Endothelial cell (in vitro differentiated cells): ENCODE data around the gene MT3. TPM values are rescaled to one million over a fixed set of nuclear protein-coding genes. Genes with fewer than 3 reads are reported as not detected.
"Not testable (repeated sequence)": the region's sequence is repeated elsewhere in the genome, so short reads cannot be mapped to it uniquely, and the experiment has no call there.

Source experiments
- DNase-seq: peaks from one replicate; pipeline ENCODE4 v3.0.0; 2021; ENCODE audit warnings: low spot score
- H3K27ac Mint-ChIP-seq: one replicate; pipeline ENCODE4 v1.8.0; 2021; ENCODE audit warnings: mixed read lengths, inconsistent platforms; ENCODE audit not compliant: unreplicated experiment
- H3K27me3 Mint-ChIP-seq: one replicate; pipeline ENCODE4 v1.8.0; 2021; ENCODE audit warnings: mild to moderate bottlenecking, moderate library complexity, mixed read lengths, inconsistent platforms; ENCODE audit not compliant: unreplicated experiment
- H3K36me3 Mint-ChIP-seq: one replicate; pipeline ENCODE4 v1.8.0; 2021; ENCODE audit warnings: mild to moderate bottlenecking, low read depth, mixed read lengths, inconsistent platforms; ENCODE audit not compliant: unreplicated experiment
- H3K4me1 Mint-ChIP-seq: one replicate; pipeline ENCODE4 v1.8.0; 2021; ENCODE audit warnings: mild to moderate bottlenecking, mixed read lengths, inconsistent platforms; ENCODE audit not compliant: unreplicated experiment
- H3K4me3 Mint-ChIP-seq: one replicate; pipeline ENCODE4 v1.8.0; 2021; ENCODE audit warnings: mild to moderate bottlenecking, mixed read lengths, inconsistent platforms; ENCODE audit not compliant: unreplicated experiment
- H3K9me3 Mint-ChIP-seq: one replicate; pipeline ENCODE4 v1.8.0; 2021; ENCODE audit warnings: mixed read lengths, inconsistent platforms; ENCODE audit not compliant: unreplicated experiment
- total RNA-seq: library from RNA; stranded (reverse); fragmentation: NEBNext Ultra II Directional; extraction: Animal tissue kit (Norgen Biotek cat#: 25700); gene quantifications from one replicate; pipeline ENCODE4 v1.2.1, GENCODE V29; 2021; ENCODE audit not compliant: unreplicated experiment
- TF ChIP-seq, protein P1 (sequence below): fragments of 200-600 bp; sonication (generic); IDR thresholded peaks from one replicate; pipeline ENCODE4 v1.5.0; 2021; ENCODE audit warnings: antibody characterized with exemption; ENCODE audit not compliant: unreplicated experiment

Gene MT3
- total RNA-seq, 1 donor from 2014 or later = not detected

DNA sequence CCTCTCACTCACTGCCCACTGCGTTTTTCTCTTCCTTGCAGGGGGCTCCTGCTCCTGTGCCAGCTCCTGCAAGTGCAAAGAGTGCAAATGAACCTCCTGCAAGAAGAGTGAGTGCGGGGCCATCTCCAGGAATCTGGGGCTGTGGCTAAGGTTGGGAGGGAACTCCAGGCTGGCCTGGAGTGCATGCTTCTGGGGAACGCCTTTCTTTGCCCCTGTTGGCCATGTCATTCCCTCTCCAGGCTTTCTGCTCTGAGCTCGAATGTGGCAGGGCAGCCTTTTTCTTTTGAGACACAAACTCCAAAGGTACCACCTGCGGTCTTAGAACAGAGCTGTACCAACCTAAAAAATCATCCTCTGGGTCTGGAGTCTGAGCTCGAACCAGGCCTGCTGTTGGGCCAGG is 28.8 kb downstream of the MT3 start:
- H3K4me1 Mint-ChIP-seq = peaks cover 5% of the 10 kb centered on the region
- H3K27ac Mint-ChIP-seq = no peak overlapping the region
- H3K36me3 Mint-ChIP-seq = peaks cover 5% of the 10 kb centered on the region
- no peak for DNase-seq
- TF ChIP-seq, protein P1, sequence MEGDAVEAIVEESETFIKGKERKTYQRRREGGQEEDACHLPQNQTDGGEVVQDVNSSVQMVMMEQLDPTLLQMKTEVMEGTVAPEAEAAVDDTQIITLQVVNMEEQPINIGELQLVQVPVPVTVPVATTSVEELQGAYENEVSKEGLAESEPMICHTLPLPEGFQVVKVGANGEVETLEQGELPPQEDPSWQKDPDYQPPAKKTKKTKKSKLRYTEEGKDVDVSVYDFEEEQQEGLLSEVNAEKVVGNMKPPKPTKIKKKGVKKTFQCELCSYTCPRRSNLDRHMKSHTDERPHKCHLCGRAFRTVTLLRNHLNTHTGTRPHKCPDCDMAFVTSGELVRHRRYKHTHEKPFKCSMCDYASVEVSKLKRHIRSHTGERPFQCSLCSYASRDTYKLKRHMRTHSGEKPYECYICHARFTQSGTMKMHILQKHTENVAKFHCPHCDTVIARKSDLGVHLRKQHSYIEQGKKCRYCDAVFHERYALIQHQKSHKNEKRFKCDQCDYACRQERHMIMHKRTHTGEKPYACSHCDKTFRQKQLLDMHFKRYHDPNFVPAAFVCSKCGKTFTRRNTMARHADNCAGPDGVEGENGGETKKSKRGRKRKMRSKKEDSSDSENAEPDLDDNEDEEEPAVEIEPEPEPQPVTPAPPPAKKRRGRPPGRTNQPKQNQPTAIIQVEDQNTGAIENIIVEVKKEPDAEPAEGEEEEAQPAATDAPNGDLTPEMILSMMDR = no peak
- H3K27me3 Mint-ChIP-seq = peaks cover 21% of the 10 kb centered on the region
- no peaks in the 10 kb centered on the region for H3K9me3 Mint-ChIP-seq
- no peak overlapping the region for H3K4me3 Mint-ChIP-seq

DNA sequence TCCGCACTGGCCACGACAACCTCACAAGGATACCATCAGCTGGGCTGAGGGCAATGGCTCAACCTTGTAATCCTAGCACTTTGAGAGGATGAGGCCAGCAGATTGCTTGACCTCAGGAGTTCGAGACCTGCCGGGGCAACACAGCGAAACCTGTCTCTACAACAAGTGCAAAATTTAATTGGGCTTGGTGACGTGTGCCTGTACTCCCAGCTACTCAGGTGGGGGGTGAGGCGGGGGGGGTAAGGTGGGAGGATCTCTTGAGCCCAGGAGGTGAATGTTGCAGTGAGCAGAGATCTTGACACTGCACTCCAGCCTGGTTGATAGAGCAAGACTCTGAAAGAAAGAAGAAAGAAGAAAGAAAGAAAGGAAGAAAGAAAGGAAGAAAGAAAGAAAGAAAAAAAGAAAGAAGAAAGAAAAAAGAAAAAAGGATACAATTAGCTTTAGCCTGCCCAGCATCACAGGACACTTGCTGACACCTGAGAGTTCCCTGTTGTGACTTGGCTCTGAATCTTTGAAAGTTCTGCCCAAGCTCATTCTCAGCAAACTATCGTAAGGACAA is 31.1 kb downstream of the MT3 start:
- H3K27ac Mint-ChIP-seq = no peak overlapping the region
- peaks cover 25% of the 10 kb centered on the region for H3K27me3 Mint-ChIP-seq
- H3K9me3 Mint-ChIP-seq = no peaks in the 10 kb centered on the region
- TF ChIP-seq, protein P1 = no peak
- H3K4me1 Mint-ChIP-seq = peaks cover 10% of the 10 kb centered on the region
- DNase-seq = no peak
- H3K4me3 Mint-ChIP-seq = no peak overlapping the region
- peaks cover 5% of the 10 kb centered on the region for H3K36me3 Mint-ChIP-seq

DNA sequence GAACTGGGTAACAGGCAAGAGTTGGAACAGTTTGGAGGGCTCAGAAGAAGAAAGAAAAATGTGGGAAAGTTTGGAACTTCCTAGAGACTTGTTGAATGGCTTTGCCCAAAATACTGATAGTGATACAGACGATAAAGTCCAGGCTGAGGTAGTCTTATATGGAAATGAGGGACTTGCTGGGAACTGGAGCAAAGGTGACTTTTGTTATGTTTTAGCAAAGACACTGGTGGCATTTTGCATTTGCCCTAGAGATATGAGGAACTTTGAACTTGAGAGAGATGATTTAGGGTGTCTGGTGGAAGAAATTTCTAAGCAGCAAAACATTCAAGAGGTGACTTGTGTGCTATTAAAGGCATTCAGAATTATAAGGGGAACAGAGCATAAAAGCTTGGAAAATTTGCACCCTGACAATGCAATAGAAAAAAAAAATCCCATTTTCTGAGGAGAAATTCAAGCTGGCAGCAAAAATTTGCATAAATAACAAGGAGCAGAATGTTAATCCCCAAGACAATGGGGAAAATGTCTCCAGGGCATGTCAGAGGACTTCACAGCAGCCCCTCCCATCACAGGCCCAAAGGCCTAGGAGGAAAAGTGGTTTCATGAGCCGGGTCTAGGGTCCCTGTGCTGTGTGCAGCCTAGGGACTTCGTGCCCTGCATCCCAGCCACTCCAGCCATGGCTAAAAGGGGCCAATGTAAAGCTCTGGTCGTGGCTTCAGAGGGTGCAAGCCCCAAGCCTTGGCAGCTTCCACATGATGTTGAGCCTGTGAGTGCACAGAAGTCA is 32.5 kb downstream of the MT3 start:
- H3K4me3 Mint-ChIP-seq, H3K27ac Mint-ChIP-seq, H3K4me1 Mint-ChIP-seq, H3K36me3 Mint-ChIP-seq, DNase-seq, H3K9me3 Mint-ChIP-seq: not testable (repeated sequence)
- H3K27me3 Mint-ChIP-seq = peaks cover 25% of the 10 kb centered on the region

DNA sequence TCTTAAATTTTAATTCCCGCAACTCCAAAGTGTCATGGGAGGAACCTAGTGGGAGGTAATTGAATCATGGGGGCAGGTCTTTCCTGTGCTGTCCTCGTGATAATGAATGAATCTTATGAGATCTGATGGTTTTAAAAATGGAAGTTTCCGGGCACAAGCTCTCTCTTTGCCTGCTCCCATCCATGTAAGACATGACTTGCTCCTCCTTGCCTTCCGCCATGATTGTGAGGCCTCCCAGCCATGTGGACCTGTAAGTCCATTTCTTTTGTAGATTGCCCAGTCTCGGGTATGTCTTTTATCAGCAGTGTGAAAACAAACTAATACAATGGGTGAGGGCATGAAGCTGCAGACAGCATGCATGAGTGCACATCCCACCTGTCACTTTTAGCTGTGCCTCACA is 33.9 kb downstream of the MT3 start:
- not testable (repeated sequence) for H3K27ac Mint-ChIP-seq, H3K4me1 Mint-ChIP-seq, DNase-seq, H3K36me3 Mint-ChIP-seq, H3K4me3 Mint-ChIP-seq, H3K9me3 Mint-ChIP-seq
- H3K27me3 Mint-ChIP-seq = peaks cover 23% of the 10 kb centered on the region

DNA sequence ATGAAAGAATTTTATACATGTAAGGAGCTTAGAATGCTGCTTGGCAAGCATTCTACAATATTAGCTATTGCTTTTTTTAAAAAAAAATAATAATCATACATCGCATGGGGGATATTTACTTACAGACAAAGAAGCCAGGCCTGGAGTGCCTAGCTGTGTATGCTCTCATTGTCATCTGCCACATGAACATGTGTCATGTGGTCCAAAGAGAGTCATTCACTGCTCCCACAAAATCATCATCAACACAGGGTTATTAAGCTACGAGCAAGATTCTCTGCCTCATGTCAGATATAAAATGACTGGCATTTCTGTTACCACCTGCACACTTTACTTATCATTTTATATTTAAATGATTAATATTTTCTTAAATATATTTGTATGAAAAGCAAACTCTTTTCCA is 34.3 kb downstream of the MT3 start:
- Mint-ChIP-seq H3K9me3 (no peaks in the 10 kb centered on the region), H3K36me3 (peaks cover 5% of the 10 kb centered on the region), H3K4me1 (peaks cover 5% of the 10 kb centered on the region), H3K4me3 (no peak overlapping the region), H3K27ac (no peak overlapping the region), H3K27me3 (peaks cover 23% of the 10 kb centered on the region)
- DNase-seq = no peak
- TF ChIP-seq, protein P1 = no peak
